GM23338 (cell line): Measurements from ENCODE around the gene TLCD3B. TPM values are rescaled to one million over a fixed set of nuclear protein-coding genes. Genes with fewer than 3 reads are reported as not detected.

Experiments used
- ATAC-seq: fragments of 200-7000 bp; cut with Tn5 transposase; 3 replicates; pipeline ENCODE4 v1.9.1; 2020
- DNase-seq: peaks from one replicate; pipeline ENCODE4 v3.0.0-alpha.2; 2015; ENCODE audit warnings: low spot score
- H2AFZ ChIP-seq: fragments of 200-600 bp; sonication (generic); 2 replicates; pipeline ENCODE4 v1.8.0; 2016; ENCODE audit warnings: antibody characterized with exemption, mild to moderate bottlenecking, moderate library complexity
- H3F3A ChIP-seq: fragments of 200-600 bp; sonication (generic); replicated peaks from 2 replicates; pipeline ENCODE4 v1.8.0; 2017; ENCODE audit warnings: antibody characterized with exemption, mixed run types, low read depth
- H3K27ac ChIP-seq: fragments of 200-600 bp; sonication (generic); 2 replicates; pipeline ENCODE4 v1.6.1; 2016; ENCODE audit warnings: low read depth
- H3K27me3 ChIP-seq: fragments of 200-600 bp; sonication (generic); 2 replicates; pipeline ENCODE4 v1.8.0; 2016; ENCODE audit warnings: mild to moderate bottlenecking, mixed run types, moderate library complexity; ENCODE audit not compliant: insufficient read depth
- H3K36me3 ChIP-seq: fragments of 200-600 bp; sonication (generic); 2 replicates; pipeline ENCODE4 v1.8.0; 2016; ENCODE audit warnings: mild to moderate bottlenecking; ENCODE audit not compliant: insufficient read depth
- H3K4me1 ChIP-seq: fragments of 200-600 bp; sonication (generic); 2 replicates; pipeline ENCODE4 v1.8.0; 2016; ENCODE audit warnings: mild to moderate bottlenecking, moderate library complexity; ENCODE audit not compliant: insufficient read depth
- H3K4me2 ChIP-seq: fragments of 200-600 bp; sonication (generic); 2 replicates; pipeline ENCODE4 v1.7.1; 2017; ENCODE audit warnings: mixed run types
- H3K4me3 ChIP-seq: fragments of 200-600 bp; sonication (generic); 2 replicates; pipeline ENCODE4 v1.6.1; 2016; ENCODE audit warnings: mixed run types
- H3K79me2 ChIP-seq: fragments of 200-600 bp; sonication (generic); replicated peaks from 2 replicates; pipeline ENCODE4 v1.8.0; 2017; ENCODE audit warnings: mild to moderate bottlenecking; ENCODE audit not compliant: insufficient read depth
- H3K9me2 ChIP-seq: fragments of 200-600 bp; sonication (generic); 2 replicates; pipeline ENCODE4 v1.8.0; 2017; ENCODE audit not compliant: insufficient read depth
- H4K20me1 ChIP-seq: fragments of 200-600 bp; sonication (generic); replicated peaks from 2 replicates; pipeline ENCODE4 v1.8.0; 2017; ENCODE audit warnings: mild to moderate bottlenecking; ENCODE audit not compliant: insufficient read depth
- H3K27ac Mint-ChIP-seq: 2 replicates; pipeline ENCODE4 v1.8.0; 2020; ENCODE audit warnings: inconsistent platforms, mild to moderate bottlenecking, moderate library complexity, mixed read lengths
- H3K27me3 Mint-ChIP-seq: 3 replicates; pipeline ENCODE4 v1.8.0; 2022; ENCODE audit warnings: low read depth, mild to moderate bottlenecking, moderate library complexity, mixed read lengths, inconsistent platforms; ENCODE audit not compliant: insufficient read depth, poor library complexity
- H3K36me3 Mint-ChIP-seq: 3 replicates; pipeline ENCODE4 v1.8.0; 2021; ENCODE audit warnings: low read depth, mild to moderate bottlenecking, inconsistent platforms, moderate library complexity, mixed read lengths
- H3K4me1 Mint-ChIP-seq: 3 replicates; pipeline ENCODE4 v1.8.0; 2020; ENCODE audit warnings: mild to moderate bottlenecking, inconsistent platforms, mixed read lengths
- H3K4me3 Mint-ChIP-seq: 3 replicates; pipeline ENCODE4 v1.8.0; 2021; ENCODE audit warnings: moderate library complexity, mild to moderate bottlenecking, inconsistent platforms, mixed read lengths
- H3K9me3 Mint-ChIP-seq: 3 replicates; pipeline ENCODE4 v1.8.0; 2020; ENCODE audit warnings: moderate library complexity, mild to moderate bottlenecking, inconsistent platforms, mixed read lengths
- CREB1 ChIP-seq: fragments of 250-450 bp; sonication (Bioruptor Pico); IDR thresholded peaks from 2 replicates; pipeline ENCODE4 v1.5.0; 2020; ENCODE audit warnings: low read depth, mild to moderate bottlenecking, moderate library complexity
- EZH2 ChIP-seq: fragments of 200-600 bp; sonication (generic); IDR thresholded peaks from one replicate; pipeline ENCODE4 v1.8.0; 2017; ENCODE audit warnings: antibody characterized with exemption, mild to moderate bottlenecking, low read depth; ENCODE audit not compliant: unreplicated experiment
- EZH2phosphoT487 ChIP-seq: fragments of 200-600 bp; sonication (generic); IDR thresholded peaks from one replicate; pipeline ENCODE4 v1.8.1; 2018; ENCODE audit warnings: antibody characterized with exemption; ENCODE audit not compliant: unreplicated experiment
- JUNB ChIP-seq: IDR thresholded peaks from one replicate; pipeline ENCODE4 v1.6.1; 2016; ENCODE audit warnings: antibody characterized with exemption; ENCODE audit not compliant: unreplicated experiment
- NANOG ChIP-seq: IDR thresholded peaks from 2 replicates; pipeline ENCODE4 v1.6.1; 2016; ENCODE audit warnings: antibody characterized with exemption, borderline replicate concordance
- POLR2AphosphoS5 ChIP-seq: IDR thresholded peaks from 2 replicates; pipeline ENCODE4 v1.6.1; 2016; ENCODE audit warnings: antibody characterized with exemption, low read depth
- REST ChIP-seq: IDR thresholded peaks from one replicate; pipeline ENCODE4 v1.6.1; 2018; ENCODE audit warnings: antibody characterized with exemption; ENCODE audit not compliant: unreplicated experiment
- STAT1 ChIP-seq: IDR thresholded peaks from one replicate; pipeline ENCODE4 v1.6.1; 2016; ENCODE audit warnings: antibody characterized with exemption; ENCODE audit not compliant: unreplicated experiment
- ZNF114 ChIP-seq: fragments of 250-450 bp; sonication (Bioruptor Pico); IDR thresholded peaks from 2 replicates; pipeline ENCODE4 v1.5.0; 2020; ENCODE audit warnings: mild to moderate bottlenecking, moderate library complexity
- ZNF331 ChIP-seq: fragments of 250-450 bp; sonication (Bioruptor Pico); IDR thresholded peaks from 2 replicates; pipeline ENCODE4 v1.5.0; 2020; ENCODE audit warnings: low read depth, mild to moderate bottlenecking, moderate library complexity
- polyA plus RNA-seq: library from polyadenylated mRNA; unstranded; fragments of >200 nt; fragmentation: Nextera tagmentation; extraction: Ambion mirVana; gene quantifications from 2 replicates; pipeline ENCODE4 v1.2.1, GENCODE V29; 2016
- total RNA-seq: library from RNA; depleted of rRNA; stranded (reverse); fragments of >200 nt; shearing (Covaris generic); gene quantifications from 2 replicates; pipeline ENCODE4 v1.2.3, GENCODE V29; 2014
- TF ChIP-seq, protein P1 (sequence below): IDR thresholded peaks from 2 replicates; pipeline ENCODE4 v1.6.1; 2016; ENCODE audit warnings: antibody characterized with exemption
- TF ChIP-seq, protein P2 (sequence below), 2 experiments: fragments of 200-600 bp in 1 of 2; sonication (generic) in 1 of 2; conservative IDR thresholded peaks; 2 replicates each; pipeline versions ENCODE4 v1.5.1 to v1.6.1; 2016 to 2017; ENCODE audit warnings: antibody characterized with exemption in 2 of 2, low read depth in 2 of 2, mild to moderate bottlenecking in 2 of 2, moderate library complexity in 1 of 2
- TF ChIP-seq, protein P3 (sequence below): fragments of 250-450 bp; sonication (Bioruptor Pico); IDR thresholded peaks from 2 replicates; pipeline ENCODE4 v1.5.0; 2020; ENCODE audit warnings: mild to moderate bottlenecking, moderate library complexity

TLCD3B gene
- total and polyA plus RNA-seq, 2 experiments from 2014 or later: 14.2 to 37.4 TPM

DNA sequence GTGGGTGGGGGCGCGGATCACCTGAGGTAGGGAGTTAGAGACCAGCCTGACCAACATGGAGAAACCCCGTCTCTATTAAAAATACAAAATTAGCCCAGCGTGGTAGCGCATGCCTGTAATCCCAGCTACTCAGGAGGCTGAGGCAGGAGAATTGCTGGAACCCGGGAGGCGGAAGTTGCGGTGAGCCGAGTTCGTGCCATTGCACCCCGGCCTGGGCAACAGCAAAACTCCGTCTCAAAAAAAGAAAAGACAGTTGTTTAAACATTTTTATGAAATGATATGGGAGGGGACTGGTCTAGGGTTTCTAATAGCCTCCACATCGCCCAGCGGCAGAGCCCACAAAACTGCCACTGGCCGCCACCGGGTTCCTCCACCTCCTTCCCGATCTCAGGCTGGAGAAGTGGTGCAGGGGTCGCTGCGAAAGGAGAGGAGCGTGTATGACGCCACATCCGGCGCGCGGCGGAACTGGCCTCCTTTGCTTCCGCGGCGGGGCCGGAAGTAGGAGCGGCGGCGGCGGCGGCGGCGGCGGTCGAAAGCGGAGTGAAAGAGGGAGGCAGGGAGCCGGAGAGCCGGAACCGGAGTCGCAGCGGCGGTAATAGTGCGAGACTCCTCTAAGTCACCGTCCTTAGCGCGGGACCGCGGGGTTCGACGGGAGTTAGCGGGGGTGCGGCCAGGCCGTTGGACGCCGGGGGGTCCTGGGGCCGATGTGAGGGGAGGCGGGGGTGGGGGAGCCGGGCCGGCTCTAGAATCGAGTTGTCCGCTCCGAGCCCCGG, 44.6 kb upstream of the TLCD3B start, which contains the start of gene PPP4C:
Gene PPP4C, plus strand, starts transcription at position 492 of the 773 bp plus-strand sequence. CDS start 384 bp downstream, outside the sequence.
- DNase-seq (peak; percentile 96), ATAC-seq (peak; percentile 92)
- Histone ChIP-seq H2AFZ (0 out of 2 replicates have a peak within 1 kb of the TSS, but pooled peaks have one; percentile 18), H3K9me2 (no peaks in the 10 kb centered on the region), H3K27me3 (no peaks in the 10 kb centered on the region), H3K27ac (peak within 1 kb of the TSS; percentile 94), H3K79me2 (peaks cover 32% of the 10 kb centered on the region), H4K20me1 (peaks cover 35% of the 10 kb centered on the region), H3K4me1 (peaks cover 16% of the 10 kb centered on the region), H3K36me3 (peaks cover 21% of the 10 kb centered on the region), H3K4me3 (peak within 1 kb of the TSS; percentile 96), H3K4me2 (peak within 1 kb of the TSS; percentile 90), H3F3A (peaks cover 36% of the 10 kb centered on the region)
- Mint-ChIP-seq H3K36me3 (peaks cover 60% of the 10 kb centered on the region), H3K4me1 (peaks cover 10% of the 10 kb centered on the region), H3K4me3 (peak within 1 kb of the TSS; percentile 93), H3K9me3 (no peaks in the 10 kb centered on the region), H3K27me3 (peaks cover 18% of the 10 kb centered on the region), H3K27ac (peak within 1 kb of the TSS; percentile 96)
- TF ChIP-seq JUNB (no peak), ZNF331 (CRISPR knock-in tag) (no peak), ZNF114 (CRISPR knock-in tag) (no peak), EZH2 (no peak), REST (no peak), NANOG (no peak), POLR2AphosphoS5 (peak; percentile 94), STAT1 (no peak), CREB1 (CRISPR knock-in tag) (peak; percentile 91), EZH2phosphoT487 (no peak)
- TF ChIP-seq, protein P1, sequence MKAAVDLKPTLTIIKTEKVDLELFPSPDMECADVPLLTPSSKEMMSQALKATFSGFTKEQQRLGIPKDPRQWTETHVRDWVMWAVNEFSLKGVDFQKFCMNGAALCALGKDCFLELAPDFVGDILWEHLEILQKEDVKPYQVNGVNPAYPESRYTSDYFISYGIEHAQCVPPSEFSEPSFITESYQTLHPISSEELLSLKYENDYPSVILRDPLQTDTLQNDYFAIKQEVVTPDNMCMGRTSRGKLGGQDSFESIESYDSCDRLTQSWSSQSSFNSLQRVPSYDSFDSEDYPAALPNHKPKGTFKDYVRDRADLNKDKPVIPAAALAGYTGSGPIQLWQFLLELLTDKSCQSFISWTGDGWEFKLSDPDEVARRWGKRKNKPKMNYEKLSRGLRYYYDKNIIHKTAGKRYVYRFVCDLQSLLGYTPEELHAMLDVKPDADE: peak; percentile 64
- TF ChIP-seq, protein P2, sequence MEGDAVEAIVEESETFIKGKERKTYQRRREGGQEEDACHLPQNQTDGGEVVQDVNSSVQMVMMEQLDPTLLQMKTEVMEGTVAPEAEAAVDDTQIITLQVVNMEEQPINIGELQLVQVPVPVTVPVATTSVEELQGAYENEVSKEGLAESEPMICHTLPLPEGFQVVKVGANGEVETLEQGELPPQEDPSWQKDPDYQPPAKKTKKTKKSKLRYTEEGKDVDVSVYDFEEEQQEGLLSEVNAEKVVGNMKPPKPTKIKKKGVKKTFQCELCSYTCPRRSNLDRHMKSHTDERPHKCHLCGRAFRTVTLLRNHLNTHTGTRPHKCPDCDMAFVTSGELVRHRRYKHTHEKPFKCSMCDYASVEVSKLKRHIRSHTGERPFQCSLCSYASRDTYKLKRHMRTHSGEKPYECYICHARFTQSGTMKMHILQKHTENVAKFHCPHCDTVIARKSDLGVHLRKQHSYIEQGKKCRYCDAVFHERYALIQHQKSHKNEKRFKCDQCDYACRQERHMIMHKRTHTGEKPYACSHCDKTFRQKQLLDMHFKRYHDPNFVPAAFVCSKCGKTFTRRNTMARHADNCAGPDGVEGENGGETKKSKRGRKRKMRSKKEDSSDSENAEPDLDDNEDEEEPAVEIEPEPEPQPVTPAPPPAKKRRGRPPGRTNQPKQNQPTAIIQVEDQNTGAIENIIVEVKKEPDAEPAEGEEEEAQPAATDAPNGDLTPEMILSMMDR (conservative IDR thresholded peaks at IDR 0.05; ENCODE audit: low read depth in 2 of 2): no peak; a peak in 1 of 4 replicates
- TF ChIP-seq, protein P3, sequence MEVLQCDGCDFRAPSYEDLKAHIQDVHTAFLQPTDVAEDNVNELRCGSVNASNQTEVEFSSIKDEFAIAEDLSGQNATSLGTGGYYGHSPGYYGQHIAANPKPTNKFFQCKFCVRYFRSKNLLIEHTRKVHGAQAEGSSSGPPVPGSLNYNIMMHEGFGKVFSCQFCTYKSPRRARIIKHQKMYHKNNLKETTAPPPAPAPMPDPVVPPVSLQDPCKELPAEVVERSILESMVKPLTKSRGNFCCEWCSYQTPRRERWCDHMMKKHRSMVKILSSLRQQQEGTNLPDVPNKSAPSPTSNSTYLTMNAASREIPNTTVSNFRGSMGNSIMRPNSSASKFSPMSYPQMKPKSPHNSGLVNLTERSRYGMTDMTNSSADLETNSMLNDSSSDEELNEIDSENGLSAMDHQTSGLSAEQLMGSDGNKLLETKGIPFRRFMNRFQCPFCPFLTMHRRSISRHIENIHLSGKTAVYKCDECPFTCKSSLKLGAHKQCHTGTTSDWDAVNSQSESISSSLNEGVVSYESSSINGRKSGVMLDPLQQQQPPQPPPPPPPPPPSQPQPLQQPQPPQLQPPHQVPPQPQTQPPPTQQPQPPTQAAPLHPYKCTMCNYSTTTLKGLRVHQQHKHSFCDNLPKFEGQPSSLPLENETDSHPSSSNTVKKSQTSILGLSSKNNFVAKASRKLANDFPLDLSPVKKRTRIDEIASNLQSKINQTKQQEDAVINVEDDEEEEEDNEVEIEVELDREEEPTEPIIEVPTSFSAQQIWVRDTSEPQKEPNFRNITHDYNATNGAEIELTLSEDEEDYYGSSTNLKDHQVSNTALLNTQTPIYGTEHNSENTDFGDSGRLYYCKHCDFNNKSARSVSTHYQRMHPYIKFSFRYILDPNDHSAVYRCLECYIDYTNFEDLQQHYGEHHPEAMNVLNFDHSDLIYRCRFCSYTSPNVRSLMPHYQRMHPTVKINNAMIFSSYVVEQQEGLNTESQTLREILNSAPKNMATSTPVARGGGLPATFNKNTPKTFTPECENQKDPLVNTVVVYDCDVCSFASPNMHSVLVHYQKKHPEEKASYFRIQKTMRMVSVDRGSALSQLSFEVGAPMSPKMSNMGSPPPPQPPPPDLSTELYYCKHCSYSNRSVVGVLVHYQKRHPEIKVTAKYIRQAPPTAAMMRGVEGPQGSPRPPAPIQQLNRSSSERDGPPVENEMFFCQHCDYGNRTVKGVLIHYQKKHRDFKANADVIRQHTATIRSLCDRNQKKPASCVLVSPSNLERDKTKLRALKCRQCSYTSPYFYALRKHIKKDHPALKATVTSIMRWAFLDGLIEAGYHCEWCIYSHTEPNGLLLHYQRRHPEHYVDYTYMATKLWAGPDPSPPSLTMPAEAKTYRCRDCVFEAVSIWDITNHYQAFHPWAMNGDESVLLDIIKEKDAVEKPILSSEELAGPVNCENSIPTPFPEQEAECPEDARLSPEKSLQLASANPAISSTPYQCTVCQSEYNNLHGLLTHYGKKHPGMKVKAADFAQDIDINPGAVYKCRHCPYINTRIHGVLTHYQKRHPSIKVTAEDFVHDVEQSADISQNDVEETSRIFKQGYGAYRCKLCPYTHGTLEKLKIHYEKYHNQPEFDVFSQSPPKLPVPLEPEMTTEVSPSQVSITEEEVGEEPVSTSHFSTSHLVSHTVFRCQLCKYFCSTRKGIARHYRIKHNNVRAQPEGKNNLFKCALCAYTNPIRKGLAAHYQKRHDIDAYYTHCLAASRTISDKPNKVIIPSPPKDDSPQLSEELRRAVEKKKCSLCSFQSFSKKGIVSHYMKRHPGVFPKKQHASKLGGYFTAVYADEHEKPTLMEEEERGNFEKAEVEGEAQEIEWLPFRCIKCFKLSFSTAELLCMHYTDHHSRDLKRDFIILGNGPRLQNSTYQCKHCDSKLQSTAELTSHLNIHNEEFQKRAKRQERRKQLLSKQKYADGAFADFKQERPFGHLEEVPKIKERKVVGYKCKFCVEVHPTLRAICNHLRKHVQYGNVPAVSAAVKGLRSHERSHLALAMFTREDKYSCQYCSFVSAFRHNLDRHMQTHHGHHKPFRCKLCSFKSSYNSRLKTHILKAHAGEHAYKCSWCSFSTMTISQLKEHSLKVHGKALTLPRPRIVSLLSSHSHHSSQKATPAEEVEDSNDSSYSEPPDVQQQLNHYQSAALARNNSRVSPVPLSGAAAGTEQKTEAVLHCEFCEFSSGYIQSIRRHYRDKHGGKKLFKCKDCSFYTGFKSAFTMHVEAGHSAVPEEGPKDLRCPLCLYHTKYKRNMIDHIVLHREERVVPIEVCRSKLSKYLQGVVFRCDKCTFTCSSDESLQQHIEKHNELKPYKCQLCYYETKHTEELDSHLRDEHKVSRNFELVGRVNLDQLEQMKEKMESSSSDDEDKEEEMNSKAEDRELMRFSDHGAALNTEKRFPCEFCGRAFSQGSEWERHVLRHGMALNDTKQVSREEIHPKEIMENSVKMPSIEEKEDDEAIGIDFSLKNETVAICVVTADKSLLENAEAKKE: no peak
